K562 (cell line): ENCODE measurements around the gene FNDC1. TPM values are rescaled to one million over a fixed set of nuclear protein-coding genes. Genes with fewer than 3 reads are reported as not detected.

Experiments
- ATAC-seq: fragments of 200-7000 bp; cut with Tn5 transposase; 3 replicates; pipeline ENCODE4 v1.9.1; 2020; ENCODE audit warnings: moderate library complexity
- BruUV-seq: library from RNA; stranded (reverse); fragments of 400-500 nt; replicated peaks from 2 replicates; lab custom pipeline; 2021; lab: Mats Ljungman, UMichigan
- CTCF ChIA-PET: fragments of 300-600 bp; formaldehyde crosslinking; extraction: SDS; loops from one replicate; lab custom pipeline; 2021; ENCODE audit warnings: low intra/inter-chr PET ratio; lab: Yijun Ruan, JAX
- POLR2A ChIA-PET: fragments of 300-600, 350-650 bp; sonication (Branson Sonifier 250); formaldehyde crosslinking; extraction: SDS; loops from one replicate; lab custom pipeline; 2021; ENCODE audit warnings: antibody characterized with exemption, inconsistent platforms; lab: Yijun Ruan, JAX
- DNase-seq, 4 experiments: peaks; one replicate each; pipeline versions ENCODE4 v3.0.0 to v3.0.0-alpha.2; 2011 to 2018; ENCODE audit warnings: low spot score in 3 of 4, mixed read lengths in 3 of 4; ENCODE audit errors: extremely low read depth in 1 of 4
- FAIRE-seq: peaks from 2 replicates; lab custom pipeline; 2011; peaks lifted over from hg19 to GRCh38; lab: Jason Lieb, UNC
- H2AFZ ChIP-seq: 2 replicates; pipeline ENCODE4 v1.6.0; 2011; ENCODE audit warnings: low read depth, low read length, control low read depth, inconsistent platforms
- H3K27ac ChIP-seq: fragments of 200-600 bp; 3 replicates; pipeline ENCODE4 v1.8.0; 2011; ENCODE audit warnings: low read depth, mild to moderate bottlenecking, control low read depth, inconsistent platforms, low read length, moderate library complexity, mixed read lengths; ENCODE audit errors: extremely low read depth
- H3K27me3 ChIP-seq, 2 experiments: fragments of 300-600 bp in 1 of 2; 2 replicates in 1 of 2; 3 replicates in 1 of 2; pipeline versions ENCODE4 v1.6.0 to v1.8.0; 2011; ENCODE audit warnings: inconsistent platforms in 2 of 2, low read length in 2 of 2, mild to moderate bottlenecking in 1 of 2, mixed read lengths in 1 of 2, moderate library complexity in 1 of 2; ENCODE audit not compliant: control insufficient read depth in 2 of 2, insufficient read depth in 2 of 2
- H3K36me3 ChIP-seq: fragments of 300-600 bp; 3 replicates; pipeline ENCODE4 v1.8.0; 2011; ENCODE audit warnings: mild to moderate bottlenecking, low read length, inconsistent platforms; ENCODE audit not compliant: control insufficient read depth, insufficient read depth
- H3K4me1 ChIP-seq, 2 experiments: fragments of 200-600 bp in 1 of 2; replicated peaks in 1 of 2; 2 replicates in 1 of 2; 3 replicates in 1 of 2; pipeline versions ENCODE4 v1.5.1 to v1.8.0; 2011; ENCODE audit warnings: inconsistent platforms in 2 of 2, low read length in 2 of 2, mild to moderate bottlenecking in 1 of 2, mixed read lengths in 1 of 2, moderate library complexity in 1 of 2; ENCODE audit not compliant: control insufficient read depth in 2 of 2, insufficient read depth in 2 of 2
- H3K4me2 ChIP-seq: 2 replicates; pipeline ENCODE4 v1.6.1; 2011; ENCODE audit warnings: low read length, control low read depth, inconsistent platforms, mixed read lengths; ENCODE audit not compliant: insufficient read depth
- H3K4me3 ChIP-seq: fragments of 200-600 bp; sonication (generic), shearing (Covaris generic); 2 replicates; pipeline ENCODE4 v1.5.1; 2016; ENCODE audit warnings: control low read depth, inconsistent platforms
- H3K79me2 ChIP-seq: fragments of 200-600 bp; 3 replicates; pipeline ENCODE4 v1.8.0; 2011; ENCODE audit warnings: low read length, inconsistent platforms; ENCODE audit not compliant: control insufficient read depth, insufficient read depth
- H3K9ac ChIP-seq, 2 experiments: 2 replicates each; pipeline versions ENCODE4 v1.6.0 to v1.6.1; 2011; ENCODE audit warnings: low read depth in 2 of 2, low read length in 2 of 2, control low read depth in 1 of 2, inconsistent platforms in 1 of 2, mild to moderate bottlenecking in 1 of 2, mixed read lengths in 1 of 2; ENCODE audit not compliant: insufficient read depth in 1 of 2
- H3K9me1 ChIP-seq: one replicate; pipeline ENCODE4 v1.6.0; 2011; ENCODE audit warnings: inconsistent platforms, mild to moderate bottlenecking, low read length, moderate library complexity; ENCODE audit not compliant: control insufficient read depth, insufficient read depth
- H3K9me3 ChIP-seq: replicated peaks from 2 replicates; pipeline ENCODE4 v1.5.1; 2011; ENCODE audit warnings: low read depth, low read length, inconsistent platforms; ENCODE audit not compliant: control insufficient read depth, insufficient read depth
- H4K20me1 ChIP-seq: replicated peaks from 2 replicates; pipeline ENCODE4 v1.6.1; 2011; ENCODE audit warnings: low read length, inconsistent platforms, mixed read lengths; ENCODE audit not compliant: control insufficient read depth, insufficient read depth
- CEBPG ChIP-seq, 3 experiments: fragments of 200-800 bp in 1 of 3; sonication (Bioruptor generic) in 1 of 3; sonication (generic) in 1 of 3; formaldehyde crosslinking in 1 of 3; IDR thresholded peaks in 2 of 3; conservative IDR thresholded peaks in 1 of 3; 2 replicates each; pipeline versions ENCODE4 v1.6.1 to v1.8.0; 2016 to 2022; ENCODE audit warnings: missing compliant biosample characterization in 2 of 3, missing genetic modification characterization in 2 of 3, mild to moderate bottlenecking in 1 of 3, missing genetic modification reagents in 1 of 3
- KLF6 ChIP-seq: fragments of 250-450 bp; sonication (Bioruptor Pico); IDR thresholded peaks from 2 replicates; pipeline ENCODE4 v1.4.0; 2020; ENCODE audit warnings: mild to moderate bottlenecking, moderate library complexity, borderline replicate concordance
- ZKSCAN3 ChIP-seq: fragments of 250-450 bp; sonication (Bioruptor Pico); IDR thresholded peaks from 2 replicates; pipeline ENCODE4 v1.4.0; 2020
- ZNF212 ChIP-seq: fragments of 450-650 bp; formaldehyde crosslinking; IDR thresholded peaks from 2 replicates; pipeline ENCODE4 v1.4.0; 2020; ENCODE audit warnings: mild to moderate bottlenecking
- ZNF217 ChIP-seq: sonication (generic); formaldehyde crosslinking; IDR thresholded peaks from 2 replicates; pipeline ENCODE4 v1.8.0; 2022; ENCODE audit warnings: mild to moderate bottlenecking, missing genetic modification reagents
- ZNF41 ChIP-seq: fragments of 250-450 bp; sonication (Bioruptor Pico); conservative IDR thresholded peaks from 2 replicates; pipeline ENCODE4 v1.4.0; 2020; ENCODE audit warnings: mild to moderate bottlenecking
- ZZZ3 ChIP-seq: fragments of 450-650 bp; IDR thresholded peaks from 2 replicates; pipeline ENCODE4 v1.6.1; 2016; ENCODE audit warnings: antibody characterized with exemption, mild to moderate bottlenecking, moderate library complexity
- WGBS: fragments of 100-300 bp; shearing (Covaris generic); methylation state at CpG from one replicate; pipeline ENCODE4 v1.1.6; 2016; ENCODE audit warnings: low coverage, mixed read lengths; ENCODE audit not compliant: insufficient coverage; ENCODE audit errors: missing lambda C conversion rate; 5-methylcytosine and 5-hydroxymethylcytosine counted together
- in situ Hi-C: fragments of 300-500 bp; cut with MboI; formaldehyde crosslinking; loops from 4 replicates; pipeline ENCODE4 v1.15.0; 2018; ENCODE audit warnings: inconsistent platforms, mixed read lengths
- intact Hi-C: fragments of 100-400 bp; cut with micrococcal nuclease; formaldehyde crosslinking; loops from 2 replicates; pipeline ENCODE4 v1.14.2; 2022
- polyA plus RNA-seq, 8 experiments: library from polyadenylated mRNA; depleted of rRNA in 4 of 8; stranded (reverse) in 5 of 8; unstranded in 3 of 8; fragments of >200 nt; fragmentation: Nextera tagmentation in 2 of 8; fragmentation: Illumina TruSeq in 1 of 8; extraction: Ambion mirVana in 2 of 8; extraction: Trizol in 1 of 8; gene quantifications; 2 replicates each; pipeline versions ENCODE4 v1.2.1 to v1.2.3, GENCODE V29; 2011 to 2014; ENCODE audit warnings: inconsistent platforms in 1 of 8, missing spikeins in 1 of 8
- total RNA-seq, 7 experiments: library from RNA; depleted of rRNA in 6 of 7; stranded (reverse); fragments of >200 nt in 6 of 7; fragmentation: Illumina TruSeq in 2 of 7; extraction: Trizol in 2 of 7; gene quantifications; 2 replicates each; pipeline versions ENCODE4 v1.2.1 to v1.2.3, GENCODE V29; 2011 to 2021; ENCODE audit warnings: low replicate concordance in 1 of 7
- TF ChIP-seq, protein P1 (sequence below): fragments of 250-450 bp; sonication (Bioruptor Pico); IDR thresholded peaks from 2 replicates; pipeline ENCODE4 v1.8.0; 2021; ENCODE audit warnings: mild to moderate bottlenecking, moderate library complexity
- TF ChIP-seq, protein P2 (sequence below): sonication (generic); formaldehyde crosslinking; IDR thresholded peaks from 2 replicates; pipeline ENCODE4 v1.8.0; 2022; ENCODE audit warnings: mild to moderate bottlenecking, low read depth, missing genetic modification reagents

The FNDC1 gene
- total and polyA plus RNA-seq, 9 of the 15 experiments (the other 6 are each of a cell fraction or from before 2014, with no cell fraction given) = not detected

DNA sequence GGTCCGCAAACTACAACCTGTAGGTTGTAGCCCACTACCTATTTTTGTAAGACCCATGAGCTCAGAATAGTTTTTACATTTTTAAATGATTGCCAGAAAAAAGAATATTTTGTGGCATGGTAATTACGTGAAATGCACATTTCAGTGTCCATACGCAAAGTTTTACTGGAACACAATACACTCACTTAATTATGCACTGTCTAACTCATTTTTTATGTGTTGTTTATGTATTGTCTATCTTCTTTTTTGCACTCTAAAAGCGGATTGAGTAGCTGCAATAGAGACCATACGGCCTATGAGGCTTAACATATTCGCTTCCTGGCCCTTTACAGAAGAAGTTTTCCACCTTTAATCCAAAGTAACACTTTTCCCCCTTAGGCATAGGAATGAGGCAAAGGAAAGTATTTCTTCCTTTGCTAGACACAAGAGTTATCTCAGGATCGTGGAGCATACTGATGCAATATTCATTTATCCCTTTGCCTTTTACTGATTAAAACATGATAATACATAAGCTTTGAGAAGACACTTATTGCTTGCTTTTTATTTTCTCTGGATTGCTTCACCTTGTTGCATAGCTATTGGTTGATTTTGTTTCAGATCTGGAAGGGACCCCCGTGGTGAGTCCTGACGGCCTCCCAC lies 69.8 kb downstream of the FNDC1 start:
- H3K4me1 ChIP-seq = peaks cover 0 to 2% of the 10 kb centered on the region in 2 experiments; a peak in 1 of 5 replicates
- H3K9ac ChIP-seq = no peak overlapping the region
- H3K27me3 ChIP-seq = peaks cover 23 to 25% of the 10 kb centered on the region in 2 experiments
- no peaks in the 10 kb centered on the region for H3K36me3 ChIP-seq
- WGBS = 2% methylated on average over 9 of the region's 9 CpGs
- no peaks in the 10 kb centered on the region for H3K9me1 ChIP-seq
- FAIRE-seq (no peak), DNase-seq (no peak), ATAC-seq (no peak)
- no peak overlapping the region for H3K27ac ChIP-seq
- H2AFZ ChIP-seq = no peak overlapping the region
- no peaks in the 10 kb centered on the region for H4K20me1 ChIP-seq
- no peak overlapping the region for H3K4me3 ChIP-seq
- no peaks in the 10 kb centered on the region for H3K9me3 ChIP-seq
- POLR2A ChIA-PET = interaction anchor here (1.0 to 1.3 kb wide), 2 partner anchors 9 to 26 kb away, joined by 3 read pairs; no protein-coding TSS in a partner anchor
- TF ChIP-seq CEBPG (CRISPR knock-in tag; IDR thresholded peaks at IDR 0.05) (no peak), CEBPG (tag; conservative IDR thresholded peaks at IDR 0.05 in 1 of 2, IDR thresholded peaks at IDR 0.05 in 1 of 2) (no peak), ZNF217 (no peak), ZNF212 (CRISPR knock-in tag) (no peak), KLF6 (CRISPR knock-in tag) (no peak), ZNF41 (CRISPR knock-in tag) (no peak), ZZZ3 (no peak), ZKSCAN3 (CRISPR knock-in tag) (no peak)
- TF ChIP-seq, protein P1, sequence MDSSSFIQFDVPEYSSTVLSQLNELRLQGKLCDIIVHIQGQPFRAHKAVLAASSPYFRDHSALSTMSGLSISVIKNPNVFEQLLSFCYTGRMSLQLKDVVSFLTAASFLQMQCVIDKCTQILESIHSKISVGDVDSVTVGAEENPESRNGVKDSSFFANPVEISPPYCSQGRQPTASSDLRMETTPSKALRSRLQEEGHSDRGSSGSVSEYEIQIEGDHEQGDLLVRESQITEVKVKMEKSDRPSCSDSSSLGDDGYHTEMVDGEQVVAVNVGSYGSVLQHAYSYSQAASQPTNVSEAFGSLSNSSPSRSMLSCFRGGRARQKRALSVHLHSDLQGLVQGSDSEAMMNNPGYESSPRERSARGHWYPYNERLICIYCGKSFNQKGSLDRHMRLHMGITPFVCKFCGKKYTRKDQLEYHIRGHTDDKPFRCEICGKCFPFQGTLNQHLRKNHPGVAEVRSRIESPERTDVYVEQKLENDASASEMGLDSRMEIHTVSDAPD (CRISPR knock-in tag) = no peak
- TF ChIP-seq, protein P2, sequence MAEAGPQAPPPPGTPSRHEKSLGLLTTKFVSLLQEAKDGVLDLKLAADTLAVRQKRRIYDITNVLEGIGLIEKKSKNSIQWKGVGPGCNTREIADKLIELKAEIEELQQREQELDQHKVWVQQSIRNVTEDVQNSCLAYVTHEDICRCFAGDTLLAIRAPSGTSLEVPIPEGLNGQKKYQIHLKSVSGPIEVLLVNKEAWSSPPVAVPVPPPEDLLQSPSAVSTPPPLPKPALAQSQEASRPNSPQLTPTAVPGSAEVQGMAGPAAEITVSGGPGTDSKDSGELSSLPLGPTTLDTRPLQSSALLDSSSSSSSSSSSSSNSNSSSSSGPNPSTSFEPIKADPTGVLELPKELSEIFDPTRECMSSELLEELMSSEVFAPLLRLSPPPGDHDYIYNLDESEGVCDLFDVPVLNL = no peak
- H3K4me2 ChIP-seq = no peak overlapping the region
- in situ Hi-C loops = no loop called here
- intact Hi-C loops = no loop called here
- H3K79me2 ChIP-seq = no peaks in the 10 kb centered on the region
- CTCF ChIA-PET = no interaction called here
- no TSS peak for BruUV-seq
